ENCODE data around the gene TAS1R3.

Gene TAS1R3

GRCh38 chr1:1300352-1300739 is 30.7 kb upstream of the TAS1R3 start:
- H3K4me2 ChIP-seq (ENCODE audit: low read length) = no peak overlapping the region
- peaks cover 4% of the 10 kb centered on the region; the same call in 1 of the 2 replicates for H3K79me2 ChIP-seq (ENCODE audit: control insufficient read depth, low read length)
- no peak for TF ChIP-seq CTCF (IDR thresholded peaks at IDR 0.05; ENCODE audit: low read depth, low read length, poor library complexity, severe bottlenecking)
- H4K20me1 ChIP-seq (ENCODE audit: control insufficient read depth, insufficient read depth, low read depth, low read length) = no peaks in the 10 kb centered on the region
- H3K9me2 ChIP-seq (replicated peaks; ENCODE audit: control insufficient read depth, low read length) = no peaks in the 10 kb centered on the region
- no peak overlapping the region for H3K4me3 ChIP-seq (ENCODE audit: low read length)
- H3K9me3 ChIP-seq (ENCODE audit: control insufficient read depth, insufficient read depth, low read length) = no peaks in the 10 kb centered on the region
- H3F3A ChIP-seq (ENCODE audit: control insufficient read depth, insufficient read depth) = no peaks in the 10 kb centered on the region
- H3K27ac ChIP-seq (ENCODE audit: low read depth, low read length) = no peak overlapping the region
- no peaks in the 10 kb centered on the region for H3K36me3 ChIP-seq (ENCODE audit: control insufficient read depth, low read length)
- H3K27me3 ChIP-seq (ENCODE audit: control insufficient read depth, low read length) = no peaks in the 10 kb centered on the region
- peaks cover 7% of the 10 kb centered on the region for H3K4me1 ChIP-seq (ENCODE audit: control insufficient read depth, low read length)

- Histone ChIP-seq H3K27me3 (ENCODE audit: control insufficient read depth, low read length) (no peaks in the 10 kb centered on the region), H3K9me3 (ENCODE audit: control insufficient read depth, insufficient read depth, low read length) (no peaks in the 10 kb centered on the region), H3K4me1 (ENCODE audit: control insufficient read depth, low read length) (peaks cover 24% of the 10 kb centered on the region), H3K27ac (ENCODE audit: low read depth, low read length) (no peak overlapping the region), H3K79me2 (ENCODE audit: control insufficient read depth, low read length) (peaks cover 16% of the 10 kb centered on the region), H3K4me3 (ENCODE audit: low read length) (no peak overlapping the region), H3F3A (ENCODE audit: control insufficient read depth, insufficient read depth) (no peaks in the 10 kb centered on the region), H3K36me3 (ENCODE audit: control insufficient read depth, low read length) (no peaks in the 10 kb centered on the region), H4K20me1 (ENCODE audit: control insufficient read depth, insufficient read depth, low read depth, low read length) (no peaks in the 10 kb centered on the region), H3K4me2 (ENCODE audit: low read length) (no peak overlapping the region), H3K9me2 (replicated peaks; ENCODE audit: control insufficient read depth, low read length) (no peaks in the 10 kb centered on the region)
- TF ChIP-seq EZH2phosphoT487 (IDR thresholded peaks at IDR 0.05; ENCODE audit: borderline replicate concordance, low read length) (no peak), CTCF (IDR thresholded peaks at IDR 0.05; ENCODE audit: low read depth, low read length, poor library complexity, severe bottlenecking) (peak; percentile 81)
Observed at GRCh38 chr1:1302006-1302430, 29.1 kb upstream of the TAS1R3 start.

- no peaks in the 10 kb centered on the region for H3F3A ChIP-seq (ENCODE audit: control insufficient read depth, insufficient read depth)
- H3K27ac ChIP-seq (ENCODE audit: low read depth, low read length) = no peak overlapping the region
- no peaks in the 10 kb centered on the region for H3K36me3 ChIP-seq (ENCODE audit: control insufficient read depth, low read length)
- TF ChIP-seq EZH2phosphoT487 (IDR thresholded peaks at IDR 0.05; ENCODE audit: borderline replicate concordance, low read length) (no peak), CTCF (IDR thresholded peaks at IDR 0.05; ENCODE audit: low read depth, low read length, poor library complexity, severe bottlenecking) (no peak)
- H3K4me2 ChIP-seq (ENCODE audit: low read length) = no peak overlapping the region
- no peaks in the 10 kb centered on the region for H3K9me2 ChIP-seq (replicated peaks; ENCODE audit: control insufficient read depth, low read length)
- no peaks in the 10 kb centered on the region for H3K27me3 ChIP-seq (ENCODE audit: control insufficient read depth, low read length)
- H3K9me3 ChIP-seq (ENCODE audit: control insufficient read depth, insufficient read depth, low read length) = no peaks in the 10 kb centered on the region
- H3K4me1 ChIP-seq (ENCODE audit: control insufficient read depth, low read length) = peaks cover 27% of the 10 kb centered on the region
- H3K79me2 ChIP-seq (ENCODE audit: control insufficient read depth, low read length) = peaks cover 20% of the 10 kb centered on the region
- H3K4me3 ChIP-seq (ENCODE audit: low read length) = no peak overlapping the region
- H4K20me1 ChIP-seq (ENCODE audit: control insufficient read depth, insufficient read depth, low read depth, low read length) = no peaks in the 10 kb centered on the region
Observed at GRCh38 chr1:1302951-1303509, 28.1 kb upstream of the TAS1R3 start.

Data from DOHH2 (cell line).